Omental fat pad (tissue), 4 donors: ENCODE data around the gene RGS6. TPM values are rescaled to one million over a fixed set of nuclear protein-coding genes. Genes with fewer than 3 reads are reported as not detected.

Experiments
- ATAC-seq: fragments of 150-250 bp; one replicate; pipeline ENCODE4 v1.9.1; 2016; ENCODE audit warnings: mild to moderate bottlenecking, moderate library complexity; ENCODE audit not compliant: low FRiP score
- DNase-seq: peaks from one replicate; pipeline ENCODE4 v3.0.0-alpha.2; 2019; ENCODE audit warnings: low spot score
- CTCF ChIP-seq, 3 donors: fragments of 450-650 bp; IDR thresholded peaks; one replicate each; pipeline ENCODE4 v1.5.1; 2016 to 2017; ENCODE audit warnings: antibody characterized with exemption in 3 of 3, mild to moderate bottlenecking in 3 of 3, moderate library complexity in 2 of 3
- total RNA-seq, 4 donors: library from RNA; depleted of rRNA; stranded (reverse); fragments of >200 nt; gene quantifications; one replicate each; pipeline ENCODE4 v1.1.0, GENCODE V29; 2016

RGS6 gene
- total RNA-seq, 4 donors from 2014 or later: 5.2 to 27.3 (median 6.9) TPM

GRCh38 chr14:72594099-72594901 lies 662.1 kb downstream of the RGS6 start:
- ATAC-seq (no peak), DNase-seq (no peak)
- no peak for TF ChIP-seq CTCF (IDR thresholded peaks at IDR 0.05)

- TF ChIP-seq CTCF (IDR thresholded peaks at IDR 0.05): no peak
- ATAC-seq (no peak), DNase-seq (no peak)
Observed at GRCh38 chr14:72595152-72595862, 663.1 kb downstream of the RGS6 start.

- DNase-seq (no peak), ATAC-seq (no peak)
- TF ChIP-seq CTCF (IDR thresholded peaks at IDR 0.05): no peak
Observed at GRCh38 chr14:72597252-72598233, 665.3 kb downstream of the RGS6 start.

GRCh38 chr14:72598306-72598705 lies 666.1 kb downstream of the RGS6 start:
- DNase-seq (no peak), ATAC-seq (no peak)
- no peak for TF ChIP-seq CTCF (IDR thresholded peaks at IDR 0.05)

GRCh38 chr14:72599579-72600470 lies 667.6 kb downstream of the RGS6 start:
- no peak for ATAC-seq
- TF ChIP-seq CTCF (IDR thresholded peaks at IDR 0.05): no peak
- no peak for DNase-seq
